Endodermal cell (in vitro differentiated cells): ENCODE measurements around the gene SLAIN2. TPM values are rescaled to one million over a fixed set of nuclear protein-coding genes. Genes with fewer than 3 reads are reported as not detected.
A peak's percentile ranks its signal among the peaks of the same experiment; 100 is the strongest.

Experiments used
- DNase-seq: peaks from one replicate; pipeline ENCODE4 v3.0.0-alpha.2; 2017
- H3K27ac ChIP-seq: 2 replicates; pipeline ENCODE4 v1.5.1; 2013; ENCODE audit warnings: mild to moderate bottlenecking, low read depth, low read length, moderate library complexity
- H3K27me3 ChIP-seq: 2 replicates; pipeline ENCODE4 v1.6.1; 2013; ENCODE audit warnings: mild to moderate bottlenecking, low read length, moderate library complexity; ENCODE audit not compliant: insufficient read depth, control insufficient read depth, poor library complexity, severe bottlenecking
- H3K36me3 ChIP-seq: 2 replicates; pipeline ENCODE4 v1.7.0; 2013; ENCODE audit warnings: mild to moderate bottlenecking, low read length, moderate library complexity; ENCODE audit not compliant: control insufficient read depth, insufficient read depth
- H3K4me1 ChIP-seq: one replicate; pipeline ENCODE4 v1.7.0; 2013; ENCODE audit warnings: low read length; ENCODE audit not compliant: control insufficient read depth, insufficient read depth
- H3K4me3 ChIP-seq: 2 replicates; pipeline ENCODE4 v1.5.1; 2013; ENCODE audit warnings: mild to moderate bottlenecking, low read length, moderate library complexity
- H3K9ac ChIP-seq: 2 replicates; pipeline ENCODE4 v1.6.1; 2013; ENCODE audit warnings: mild to moderate bottlenecking, low read length, moderate library complexity; ENCODE audit not compliant: poor library complexity, severe bottlenecking; ENCODE audit errors: extremely low read depth
- H3K9me3 ChIP-seq: 2 replicates; pipeline ENCODE4 v1.6.1; 2013; ENCODE audit warnings: mild to moderate bottlenecking, low read length, moderate library complexity; ENCODE audit not compliant: control insufficient read depth
- H3K27ac Mint-ChIP-seq: 2 replicates; pipeline ENCODE4 v1.8.0; 2020; ENCODE audit warnings: mixed read lengths
- H3K27me3 Mint-ChIP-seq: 2 replicates; pipeline ENCODE4 v1.8.0; 2021; ENCODE audit warnings: mild to moderate bottlenecking, mixed read lengths; ENCODE audit not compliant: insufficient read depth
- H3K36me3 Mint-ChIP-seq: 2 replicates; pipeline ENCODE4 v1.8.0; 2020; ENCODE audit warnings: low read depth, mixed read lengths
- H3K4me1 Mint-ChIP-seq: 2 replicates; pipeline ENCODE4 v1.8.0; 2020; ENCODE audit warnings: mixed read lengths
- H3K4me3 Mint-ChIP-seq: 2 replicates; pipeline ENCODE4 v1.8.0; 2020; ENCODE audit warnings: mild to moderate bottlenecking, moderate library complexity, mixed read lengths
- H3K9me3 Mint-ChIP-seq: 2 replicates; pipeline ENCODE4 v1.8.0; 2020; ENCODE audit warnings: mild to moderate bottlenecking, mixed read lengths
- CTCF ChIP-seq: fragments of 200-600 bp; sonication (generic); conservative IDR thresholded peaks from 2 replicates; pipeline ENCODE4 v1.5.0; 2021; ENCODE audit warnings: antibody characterized with exemption, mild to moderate bottlenecking
- WGBS, 2 experiments: methylation state at CpG; one replicate each; pipeline versions ENCODE4 v1.1.5 to v1.1.7; 2013; ENCODE audit warnings: missing lambda C conversion rate in 2 of 2, mixed read lengths in 1 of 2; ENCODE audit not compliant: insufficient coverage in 1 of 2, insufficient read length in 1 of 2; 5-methylcytosine and 5-hydroxymethylcytosine counted together
- total RNA-seq, 2 donors: library from RNA; stranded (reverse); fragmentation: NEBNext Ultra II Directional in 1 of 2; extraction: Animal tissue kit (Norgen Biotek cat#: 25700) in 1 of 2; gene quantifications; 2 replicates in 1 of 2; 3 replicates in 1 of 2; pipeline ENCODE4 v1.2.1, GENCODE V29; 2021

The SLAIN2 gene
- total RNA-seq, 2 donors from 2014 or later: 42.1 to 49.8 TPM

- WGBS, 2 experiments: 95 to 100% methylated on average over 1 of the region's 1 CpG
- H3K4me3 ChIP-seq: no peak overlapping the region
- TF ChIP-seq CTCF: no peak
- H3K9ac ChIP-seq: no peak overlapping the region
- peaks cover 16% of the 10 kb centered on the region for H3K36me3 Mint-ChIP-seq
- H3K9me3 ChIP-seq: peaks cover 14% of the 10 kb centered on the region
- no peaks in the 10 kb centered on the region for H3K27me3 Mint-ChIP-seq
- no peak overlapping the region for H3K27ac ChIP-seq
- peaks cover 8% of the 10 kb centered on the region for H3K9me3 Mint-ChIP-seq
- DNase-seq: no peak
- peaks cover 13% of the 10 kb centered on the region for H3K36me3 ChIP-seq
- H3K4me3 Mint-ChIP-seq: no peak overlapping the region
- no peak overlapping the region for H3K27ac Mint-ChIP-seq
- no peaks in the 10 kb centered on the region for H3K4me1 ChIP-seq
- peaks cover 6% of the 10 kb centered on the region for H3K4me1 Mint-ChIP-seq
- H3K27me3 ChIP-seq: no peaks in the 10 kb centered on the region
These were observed 15.0 kb downstream of the SLAIN2 start for GRCh38 chr4:48356355-48356754.

GRCh38 chr4:48360285-48361011, 19.1 kb downstream of the SLAIN2 start:
- no peak overlapping the region for H3K4me3 Mint-ChIP-seq
- no peaks in the 10 kb centered on the region for H3K36me3 ChIP-seq
- 96 to 100% methylated on average over 1 to 4 of the region's 4 CpGs for whole genome bisulfite sequencing, 2 experiments

GRCh38 chr4:48361012-48361400, 19.7 kb downstream of the SLAIN2 start:
- Mint-ChIP-seq H3K9me3 (peaks cover 21% of the 10 kb centered on the region), H3K36me3 (peaks cover 22% of the 10 kb centered on the region), H3K4me1 (no peaks in the 10 kb centered on the region), H3K4me3 (no peak overlapping the region), H3K27ac (no peak overlapping the region), H3K27me3 (no peaks in the 10 kb centered on the region)
- no peaks in the 10 kb centered on the region for H3K36me3 ChIP-seq
- H3K9me3 ChIP-seq: peaks cover 10% of the 10 kb centered on the region
- no peak for DNase-seq
- H3K4me1 ChIP-seq: no peaks in the 10 kb centered on the region
- H3K27me3 ChIP-seq: no peaks in the 10 kb centered on the region
- no peak for TF ChIP-seq CTCF
- no peak overlapping the region for H3K9ac ChIP-seq
- no peak overlapping the region for H3K4me3 ChIP-seq
- H3K27ac ChIP-seq: peak overlapping the region; percentile 64
- WGBS, 2 experiments: 100% methylated on average over 1 of the region's 1 CpG; no CpG with 5 or more reads in 1 of the 2 experiments

More at GRCh38 chr4:48360285-48361011, 19.1 kb downstream of the SLAIN2 start:
- Histone ChIP-seq H3K9me3 (peaks cover 5% of the 10 kb centered on the region), H3K9ac (no peak overlapping the region), H3K27ac (peak overlapping the region; percentile 64), H3K4me1 (no peaks in the 10 kb centered on the region), H3K4me3 (no peak overlapping the region), H3K27me3 (no peaks in the 10 kb centered on the region)
- no peak for TF ChIP-seq CTCF
- Mint-ChIP-seq H3K9me3 (peaks cover 15% of the 10 kb centered on the region), H3K4me1 (no peaks in the 10 kb centered on the region), H3K27me3 (no peaks in the 10 kb centered on the region), H3K36me3 (peaks cover 18% of the 10 kb centered on the region), H3K27ac (no peak overlapping the region)
- DNase-seq: no peak
